Hematopoietic multipotent progenitor cell treated with erythropoietin and hydrocortisone succinate and interleukin-3 and kit ligand, for 15 days (in vitro differentiated cells): ENCODE measurements around the gene RASA1.
A peak's percentile ranks its signal among the peaks of the same experiment; 100 is the strongest.
"Not testable (repeated sequence)": the region's sequence is repeated elsewhere in the genome, so short reads cannot be mapped to it uniquely, and the experiment has no call there.

Experiments
- DNase-seq: peaks from one replicate; pipeline ENCODE4 v3.0.0-alpha.2; 2015; ENCODE audit warnings: low spot score

Gene RASA1

GRCh38 chr5:87267574-87268125 lies at the start of gene RASA1:
Gene RASA1 (plus strand): TSS chr5:87267883. CDS start chr5:87268452, 569 bp downstream.
- DNase-seq, result peak; percentile 74

- no peak for DNase-seq
Measured at GRCh38 chr5:87229780-87230179, 37.9 kb upstream of the RASA1 start.

- DNase-seq, result no peak
Measured at GRCh38 chr5:87231037-87231808, 36.5 kb upstream of the RASA1 start.

- no peak for DNase-seq
Measured at GRCh38 chr5:87233143-87233542, 34.5 kb upstream of the RASA1 start.

GRCh38 chr5:87241555-87241954 lies 26.1 kb upstream of the RASA1 start:
- DNase-seq, result no peak

GRCh38 chr5:87242242-87242641 lies 25.4 kb upstream of the RASA1 start:
- DNase-seq, result no peak

- no peak for DNase-seq
Measured at GRCh38 chr5:87243161-87243844, 24.4 kb upstream of the RASA1 start.

- no peak for DNase-seq
Measured at GRCh38 chr5:87245451-87245850, 22.2 kb upstream of the RASA1 start.

- no peak for DNase-seq
Measured at GRCh38 chr5:87246061-87246460, 21.6 kb upstream of the RASA1 start.

GRCh38 chr5:87252283-87252605 lies 15.4 kb upstream of the RASA1 start:
- DNase-seq, result no peak

- no peak for DNase-seq
Measured at GRCh38 chr5:87254035-87254434, 13.6 kb upstream of the RASA1 start.

- no peak for DNase-seq
Measured at GRCh38 chr5:87258507-87258906, 9.2 kb upstream of the RASA1 start.

GRCh38 chr5:87260604-87261192 lies 7.0 kb upstream of the RASA1 start:
- DNase-seq, result no peak

- no peak for DNase-seq
Measured at GRCh38 chr5:87263498-87263897, 4.2 kb upstream of the RASA1 start.

- DNase-seq, result peak; percentile 7
Measured at GRCh38 chr5:87266914-87267573, 639 bp upstream of the RASA1 start.

- DNase-seq, result peak; percentile 60
Measured at GRCh38 chr5:87268126-87268969, 665 bp downstream of the RASA1 start.

GRCh38 chr5:87268970-87269377 lies 1.3 kb downstream of the RASA1 start:
- no peak for DNase-seq

- DNase-seq, result not testable (repeated sequence)
Measured at GRCh38 chr5:87270888-87271287, 3.2 kb downstream of the RASA1 start.

GRCh38 chr5:87276655-87277054 lies 9.0 kb downstream of the RASA1 start:
- DNase-seq, result no peak

GRCh38 chr5:87277279-87277835 lies 9.7 kb downstream of the RASA1 start:
- no peak for DNase-seq

- no peak for DNase-seq
Measured at GRCh38 chr5:87278590-87279100, 11.0 kb downstream of the RASA1 start.
